MCF 10A (cell line): ENCODE data around the gene GATC. TPM values are rescaled to one million over a fixed set of nuclear protein-coding genes. Genes with fewer than 3 reads are reported as not detected.
A peak's percentile ranks its signal among the peaks of the same experiment; 100 is the strongest.

ENCODE experiments used
- BruUV-seq: library from RNA; stranded (reverse); fragments of 400-500 nt; replicated peaks from 2 replicates; lab custom pipeline; 2021; lab: Mats Ljungman, UMichigan
- CTCF ChIA-PET: fragments of 300-600 bp; sonication (Branson Sonifier 250); formaldehyde crosslinking; extraction: SDS; loops from one replicate; lab custom pipeline; 2021; ENCODE audit warnings: antibody characterized with exemption, inconsistent platforms; lab: Yijun Ruan, JAX
- POLR2A ChIA-PET: fragments of 300-600, 350-650 bp; sonication (Branson Sonifier 250); formaldehyde crosslinking; extraction: SDS; loops from one replicate; lab custom pipeline; 2020; ENCODE audit warnings: antibody characterized with exemption, inconsistent platforms; lab: Yijun Ruan, JAX
- DNase-seq: peaks from one replicate; pipeline ENCODE4 v3.0.0-alpha.2; 2018; ENCODE audit not compliant: unreplicated experiment
- H3K27ac Mint-ChIP-seq: one replicate; pipeline ENCODE4 v1.8.0; 2022; ENCODE audit warnings: mild to moderate bottlenecking, low read depth, mixed read lengths; ENCODE audit not compliant: unreplicated experiment
- H3K27me3 Mint-ChIP-seq: one replicate; pipeline ENCODE4 v1.8.0; 2022; ENCODE audit warnings: mixed read lengths; ENCODE audit not compliant: insufficient read depth, unreplicated experiment
- H3K36me3 Mint-ChIP-seq: one replicate; pipeline ENCODE4 v1.8.0; 2022; ENCODE audit warnings: mild to moderate bottlenecking, moderate library complexity, mixed read lengths; ENCODE audit not compliant: insufficient read depth, unreplicated experiment
- H3K4me1 Mint-ChIP-seq: one replicate; pipeline ENCODE4 v1.8.0; 2022; ENCODE audit warnings: mixed read lengths; ENCODE audit not compliant: insufficient read depth, unreplicated experiment
- H3K4me3 Mint-ChIP-seq: one replicate; pipeline ENCODE4 v1.8.0; 2022; ENCODE audit warnings: mild to moderate bottlenecking, moderate library complexity, mixed read lengths; ENCODE audit not compliant: unreplicated experiment
- H3K9me3 Mint-ChIP-seq: one replicate; pipeline ENCODE4 v1.8.0; 2022; ENCODE audit warnings: mixed read lengths; ENCODE audit not compliant: unreplicated experiment
- CTCF ChIP-seq: fragments of 200-600 bp; IDR thresholded peaks from one replicate; pipeline ENCODE4 v1.8.0; 2022; ENCODE audit warnings: antibody characterized with exemption, mild to moderate bottlenecking; ENCODE audit not compliant: unreplicated experiment
- intact Hi-C: fragments of 100-400 bp; cut with micrococcal nuclease; formaldehyde crosslinking; loops from 2 replicates; pipeline ENCODE4 v1.14.1; 2022
- total RNA-seq: library from RNA; stranded (reverse); gene quantifications from 2 replicates; pipeline ENCODE4 v1.2.3, GENCODE V29; 2022

The GATC gene
- total RNA-seq, 1 experiment from 2014 or later: 32.1 TPM

GRCh38 chr12:120453060-120453750 lies 7.0 kb downstream of the GATC start:
- no peak for DNase-seq
- intact Hi-C loops: no loop called here
- Mint-ChIP-seq H3K27ac (no peak overlapping the region), H3K27me3 (no peaks in the 10 kb centered on the region), H3K9me3 (no peaks in the 10 kb centered on the region), H3K36me3 (peaks cover 84% of the 10 kb centered on the region), H3K4me3 (no peak overlapping the region), H3K4me1 (no peaks in the 10 kb centered on the region)
- BruUV-seq: no TSS peak
- POLR2A ChIA-PET: interaction anchor here (0.7 to 1.9 kb wide), 4 partner anchors 13 to 662 kb away, joined by 3 to 6 read pairs (median 4); partner anchors contain the start of gene COX6A1
- no peak for TF ChIP-seq CTCF
- CTCF ChIA-PET: interaction anchor here (0.5 to 2.6 kb wide), 13 partner anchors 9 to 130 kb away, joined by 3 to 13 read pairs (median 4); partner anchors contain the start of gene SRSF9

GRCh38 chr12:120453977-120454376 lies 7.7 kb downstream of the GATC start:
- no peaks in the 10 kb centered on the region for H3K4me1 Mint-ChIP-seq
- no TSS peak for BruUV-seq
- TF ChIP-seq CTCF: peak; percentile 58
- H3K27me3 Mint-ChIP-seq: no peaks in the 10 kb centered on the region
- peaks cover 80% of the 10 kb centered on the region for H3K36me3 Mint-ChIP-seq
- ChIA-PET CTCF (interaction anchor here (0.5 to 5.8 kb wide), 10 partner anchors 11 to 720 kb away, joined by 3 to 42 read pairs (median 4); partner anchors contain the start of gene SRSF9), POLR2A (interaction anchor here (0.8 to 1.9 kb wide), 3 partner anchors 13 to 16 kb away, joined by 3 to 6 read pairs (median 4); partner anchors contain the start of gene COX6A1)
- intact Hi-C loops: no loop called here
- H3K27ac Mint-ChIP-seq: no peak overlapping the region
- H3K4me3 Mint-ChIP-seq: no peak overlapping the region
- H3K9me3 Mint-ChIP-seq: no peaks in the 10 kb centered on the region
- peak; percentile 46 for DNase-seq

GRCh38 chr12:120455302-120455701 lies 9.1 kb downstream of the GATC start:
- Mint-ChIP-seq H3K4me1 (no peaks in the 10 kb centered on the region), H3K27me3 (no peaks in the 10 kb centered on the region), H3K27ac (no peak overlapping the region), H3K36me3 (peaks cover 78% of the 10 kb centered on the region), H3K4me3 (no peak overlapping the region), H3K9me3 (no peaks in the 10 kb centered on the region)
- no peak for TF ChIP-seq CTCF
- DNase-seq: no peak
- POLR2A ChIA-PET: no interaction called here
- intact Hi-C loops: no loop called here
- CTCF ChIA-PET: interaction anchor here (0.6 to 5.8 kb wide), 4 partner anchors 12 to 37 kb away, joined by 3 to 42 read pairs (median 4); partner anchors contain the start of gene SRSF9
- no TSS peak for BruUV-seq

GRCh38 chr12:120457133-120457532 lies 10.9 kb downstream of the GATC start:
- ChIA-PET CTCF (interaction anchor here (0.6 to 5.8 kb wide), 6 partner anchors 10 to 130 kb away, joined by 3 to 42 read pairs (median 4); partner anchors contain the start of genes PLA2G1B and SRSF9), POLR2A (interaction anchor here (0.7 to 1.7 kb wide), 4 partner anchors 9 to 18 kb away, joined by 3 to 5 read pairs (median 4); no protein-coding TSS in a partner anchor)
- Mint-ChIP-seq H3K27ac (no peak overlapping the region), H3K36me3 (peaks cover 86% of the 10 kb centered on the region), H3K4me3 (no peak overlapping the region), H3K4me1 (no peaks in the 10 kb centered on the region), H3K9me3 (no peaks in the 10 kb centered on the region), H3K27me3 (no peaks in the 10 kb centered on the region)
- intact Hi-C loops: no loop called here
- no peak for DNase-seq
- BruUV-seq: no TSS peak
- TF ChIP-seq CTCF: peak; percentile 15
